HUES64 (cell line): ENCODE results near the gene MCM5.
"Not testable (repeated sequence)": the region's sequence is repeated elsewhere in the genome, so short reads cannot be mapped to it uniquely, and the experiment has no call there.

Experiments
- H3K27ac ChIP-seq: 2 replicates; pipeline ENCODE4 v1.7.0; 2013; ENCODE audit warnings: low read depth, low read length, inconsistent platforms
- H3K27me3 ChIP-seq: 2 replicates; pipeline ENCODE4 v1.6.1; 2013; ENCODE audit warnings: mild to moderate bottlenecking, low read length; ENCODE audit not compliant: insufficient read depth
- H3K36me3 ChIP-seq: 2 replicates; pipeline ENCODE4 v1.6.1; 2013; ENCODE audit warnings: mild to moderate bottlenecking, low read length; ENCODE audit not compliant: insufficient read depth
- H3K4me1 ChIP-seq: 2 replicates; pipeline ENCODE4 v1.6.1; 2013; ENCODE audit warnings: mild to moderate bottlenecking, low read length, moderate library complexity; ENCODE audit not compliant: insufficient read depth
- H3K4me3 ChIP-seq: 2 replicates; pipeline ENCODE4 v1.5.1; 2013; ENCODE audit warnings: mild to moderate bottlenecking, low read length, moderate library complexity
- H3K9ac ChIP-seq: 2 replicates; pipeline ENCODE4 v1.6.1; 2013; ENCODE audit warnings: mild to moderate bottlenecking, low read depth, low read length
- H3K9me3 ChIP-seq: 2 replicates; pipeline ENCODE4 v1.6.1; 2013; ENCODE audit warnings: low read depth, low read length; ENCODE audit not compliant: insufficient read depth
- WGBS: fragments of 150-250, 120-280 bp; methylation state at CpG from one replicate; pipeline ENCODE4 v1.1.7; 2013; ENCODE audit warnings: missing lambda C conversion rate; 5-methylcytosine and 5-hydroxymethylcytosine counted together

The MCM5 gene

GRCh38 chr22:35454416-35455054 lies 54.6 kb downstream of the MCM5 start:
- Histone ChIP-seq H3K4me3 (no peak overlapping the region), H3K27me3 (no peaks in the 10 kb centered on the region), H3K27ac (no peak overlapping the region), H3K4me1 (peaks cover 9% of the 10 kb centered on the region; the same call in 1 of the 2 replicates), H3K9me3 (no peaks in the 10 kb centered on the region), H3K36me3 (no peaks in the 10 kb centered on the region), H3K9ac (no peak overlapping the region)
- 86% methylated on average over 8 of the region's 9 CpGs for WGBS

GRCh38 chr22:35455529-35455928 lies 55.6 kb downstream of the MCM5 start:
- no peak overlapping the region for H3K27ac ChIP-seq
- H3K36me3 ChIP-seq: no peaks in the 10 kb centered on the region
- WGBS: 87% methylated on average over 5 of the region's 5 CpGs
- no peaks in the 10 kb centered on the region for H3K9me3 ChIP-seq
- no peaks in the 10 kb centered on the region for H3K27me3 ChIP-seq
- no peak overlapping the region for H3K4me3 ChIP-seq
- H3K4me1 ChIP-seq: peaks cover 9% of the 10 kb centered on the region; the same call in 1 of the 2 replicates
- H3K9ac ChIP-seq: no peak overlapping the region

GRCh38 chr22:35456757-35457156 lies 56.8 kb downstream of the MCM5 start:
- WGBS: 93% methylated on average over 10 of the region's 10 CpGs
- no peaks in the 10 kb centered on the region for H3K36me3 ChIP-seq
- H3K4me3 ChIP-seq: no peak overlapping the region
- no peaks in the 10 kb centered on the region for H3K9me3 ChIP-seq
- H3K27me3 ChIP-seq: no peaks in the 10 kb centered on the region
- H3K4me1 ChIP-seq: peaks cover 9% of the 10 kb centered on the region; the same call in 1 of the 2 replicates
- no peak overlapping the region for H3K9ac ChIP-seq
- no peak overlapping the region for H3K27ac ChIP-seq

- no peaks in the 10 kb centered on the region for H3K27me3 ChIP-seq
- no peak overlapping the region for H3K27ac ChIP-seq
- whole genome bisulfite sequencing: 71% methylated on average over 9 of the region's 9 CpGs
- H3K36me3 ChIP-seq: no peaks in the 10 kb centered on the region
- H3K4me1 ChIP-seq: peaks cover 9% of the 10 kb centered on the region; the same call in 1 of the 2 replicates
- no peak overlapping the region for H3K9ac ChIP-seq
- H3K4me3 ChIP-seq: no peak overlapping the region
- H3K9me3 ChIP-seq: no peaks in the 10 kb centered on the region
Measured at GRCh38 chr22:35457729-35458546, 58.0 kb downstream of the MCM5 start.

- H3K9ac ChIP-seq: no peak overlapping the region
Measured at GRCh38 chr22:35458547-35459422, 58.8 kb downstream of the MCM5 start.

GRCh38 chr22:35459423-35459894 lies 59.5 kb downstream of the MCM5 start:
- H3K9ac ChIP-seq: no peak overlapping the region
- H3K27ac ChIP-seq: no peak overlapping the region
- no peak overlapping the region for H3K4me3 ChIP-seq
- no peaks in the 10 kb centered on the region for H3K27me3 ChIP-seq
- H3K4me1 ChIP-seq: peaks cover 9% of the 10 kb centered on the region; the same call in 1 of the 2 replicates
- 92% methylated on average over 10 of the region's 14 CpGs for WGBS
- H3K36me3 ChIP-seq: no peaks in the 10 kb centered on the region
- H3K9me3 ChIP-seq: no peaks in the 10 kb centered on the region

More at GRCh38 chr22:35458547-35459422, 58.8 kb downstream of the MCM5 start:
- no peak overlapping the region for H3K4me3 ChIP-seq
- no peak overlapping the region for H3K27ac ChIP-seq
- no peaks in the 10 kb centered on the region for H3K36me3 ChIP-seq
- peaks cover 9% of the 10 kb centered on the region; the same call in 1 of the 2 replicates for H3K4me1 ChIP-seq
- H3K27me3 ChIP-seq: no peaks in the 10 kb centered on the region
- H3K9me3 ChIP-seq: no peaks in the 10 kb centered on the region
- 70% methylated on average over 15 of the region's 18 CpGs for WGBS

GRCh38 chr22:35459976-35460375 lies 60.0 kb downstream of the MCM5 start:
- H3K27ac ChIP-seq: not testable (repeated sequence)
- WGBS: 96% methylated on average over 10 of the region's 10 CpGs

GRCh38 chr22:35460688-35461087 lies 60.7 kb downstream of the MCM5 start:
- Histone ChIP-seq H3K4me3 (no peak overlapping the region), H3K27me3 (no peaks in the 10 kb centered on the region), H3K9me3 (no peaks in the 10 kb centered on the region), H3K4me1 (peaks cover 9% of the 10 kb centered on the region; the same call in 1 of the 2 replicates), H3K27ac (no peak overlapping the region), H3K36me3 (no peaks in the 10 kb centered on the region), H3K9ac (no peak overlapping the region)
- WGBS: 89% methylated on average over 8 of the region's 8 CpGs

More at GRCh38 chr22:35459976-35460375, 60.0 kb downstream of the MCM5 start:
- H3K4me3 ChIP-seq, H3K36me3 ChIP-seq, H3K27me3 ChIP-seq, H3K4me1 ChIP-seq, H3K9ac ChIP-seq, H3K9me3 ChIP-seq: not testable (repeated sequence)

GRCh38 chr22:35462498-35463230 lies 62.7 kb downstream of the MCM5 start:
- H3K9ac ChIP-seq: no peak overlapping the region
- H3K27ac ChIP-seq: no peak overlapping the region
- no peaks in the 10 kb centered on the region for H3K9me3 ChIP-seq
- H3K4me3 ChIP-seq: no peak overlapping the region
- H3K27me3 ChIP-seq: no peaks in the 10 kb centered on the region
- WGBS: 87% methylated on average over 9 of the region's 9 CpGs
- peaks cover 9% of the 10 kb centered on the region; the same call in 1 of the 2 replicates for H3K4me1 ChIP-seq
- H3K36me3 ChIP-seq: no peaks in the 10 kb centered on the region

- Histone ChIP-seq H3K9me3 (no peaks in the 10 kb centered on the region), H3K27ac (no peak overlapping the region), H3K36me3 (no peaks in the 10 kb centered on the region), H3K9ac (no peak overlapping the region), H3K4me3 (no peak overlapping the region), H3K4me1 (peaks cover 10% of the 10 kb centered on the region; the same call in 1 of the 2 replicates), H3K27me3 (no peaks in the 10 kb centered on the region)
- 97% methylated on average over 2 of the region's 2 CpGs for WGBS
Measured at GRCh38 chr22:35463231-35463933, 63.4 kb downstream of the MCM5 start.
